Smooth muscle cell (in vitro differentiated cells): ENCODE measurements around the gene TPBG. TPM values are rescaled to one million over a fixed set of nuclear protein-coding genes. Genes with fewer than 3 reads are reported as not detected.

Source experiments
- DNase-seq: peaks from one replicate; lab custom pipeline; 2025; ENCODE audit not compliant: unreplicated experiment; lab: John Stamatoyannopoulos, UW
- H2AFZ ChIP-seq: fragments of 200-600 bp; sonication (generic); 2 replicates; pipeline ENCODE4 v1.6.0; 2016; ENCODE audit warnings: antibody characterized with exemption, low read depth, mild to moderate bottlenecking
- H3F3A ChIP-seq: fragments of 200-600 bp; sonication (generic); 2 replicates; pipeline ENCODE4 v1.6.0; 2017; ENCODE audit warnings: antibody characterized with exemption, low read depth
- H3K27ac ChIP-seq: fragments of 200-600 bp; sonication (generic); 2 replicates; pipeline ENCODE4 v1.5.1; 2016; ENCODE audit warnings: low read depth, mild to moderate bottlenecking
- H3K27me3 ChIP-seq: fragments of 200-600 bp; sonication (generic); 2 replicates; pipeline ENCODE4 v1.6.1; 2016; ENCODE audit warnings: low read depth, mild to moderate bottlenecking
- H3K36me3 ChIP-seq: fragments of 200-600 bp; sonication (generic); 2 replicates; pipeline ENCODE4 v1.5.1; 2016; ENCODE audit warnings: low read depth
- H3K4me1 ChIP-seq: fragments of 200-600 bp; sonication (generic); 2 replicates; pipeline ENCODE4 v1.5.1; 2016; ENCODE audit warnings: low read depth
- H3K4me2 ChIP-seq: fragments of 200-600 bp; sonication (generic); 2 replicates; pipeline ENCODE4 v1.6.0; 2016; ENCODE audit warnings: mild to moderate bottlenecking
- H3K4me3 ChIP-seq: fragments of 200-600 bp; sonication (generic); 2 replicates; pipeline ENCODE4 v1.5.1; 2016; ENCODE audit warnings: mild to moderate bottlenecking
- H3K79me2 ChIP-seq: fragments of 200-600 bp; sonication (generic); 2 replicates; pipeline ENCODE4 v1.6.0; 2016; ENCODE audit warnings: low read depth, mild to moderate bottlenecking
- H3K9ac ChIP-seq: fragments of 200-600 bp; sonication (generic); 2 replicates; pipeline ENCODE4 v1.6.0; 2016; ENCODE audit warnings: low read depth
- H3K9me3 ChIP-seq: fragments of 200-600 bp; sonication (generic); replicated peaks from 2 replicates; pipeline ENCODE4 v1.5.1; 2016; ENCODE audit warnings: low read depth
- H4K20me1 ChIP-seq: fragments of 200-600 bp; sonication (generic); 2 replicates; pipeline ENCODE4 v1.6.0; 2016; ENCODE audit warnings: low read depth
- WGBS: methylation state at CpG from one replicate; pipeline ENCODE4 v1.1.7; 2016; ENCODE audit warnings: low lambda C conversion rate; 5-methylcytosine and 5-hydroxymethylcytosine counted together
- polyA plus RNA-seq: library from polyadenylated mRNA; unstranded; fragments of >200 nt; fragmentation: Nextera tagmentation; extraction: Ambion mirVana; gene quantifications from 2 replicates; pipeline ENCODE4 v1.2.1, GENCODE V29; 2016
- total RNA-seq: library from RNA; depleted of rRNA; stranded (reverse); fragments of >200 nt; gene quantifications from 2 replicates; pipeline ENCODE4 v1.2.3, GENCODE V29; 2014
- TF ChIP-seq, protein P1 (sequence below): fragments of 200-600 bp; sonication (generic); IDR thresholded peaks from 2 replicates; pipeline ENCODE4 v1.5.1; 2017; ENCODE audit warnings: borderline replicate concordance, mild to moderate bottlenecking, antibody characterized with exemption; ENCODE audit not compliant: insufficient read depth, poor library complexity, severe bottlenecking

Gene TPBG
- total and polyA plus RNA-seq, 2 experiments from 2014 or later: 26.1 to 52.6 TPM

DNA sequence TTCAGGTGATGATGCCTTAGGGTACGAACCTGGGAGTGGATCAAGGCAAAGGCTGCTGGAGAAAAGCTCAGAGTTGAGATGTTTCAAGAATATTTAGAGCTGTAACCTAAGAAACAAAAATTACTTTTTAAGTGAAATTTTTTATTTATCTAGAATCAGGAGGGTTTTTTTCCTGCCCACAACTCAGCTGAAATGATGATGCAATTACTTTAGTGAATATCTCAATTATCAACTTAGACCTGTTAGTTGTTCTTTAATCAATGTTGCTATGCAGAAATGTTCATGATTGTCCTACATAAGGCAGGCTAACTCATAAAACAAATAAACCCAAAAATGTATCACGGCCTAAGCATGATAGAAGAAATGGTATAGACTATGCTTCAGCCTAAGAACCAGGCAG is 50.3 kb downstream of the TPBG start:
- TF ChIP-seq, protein P1, sequence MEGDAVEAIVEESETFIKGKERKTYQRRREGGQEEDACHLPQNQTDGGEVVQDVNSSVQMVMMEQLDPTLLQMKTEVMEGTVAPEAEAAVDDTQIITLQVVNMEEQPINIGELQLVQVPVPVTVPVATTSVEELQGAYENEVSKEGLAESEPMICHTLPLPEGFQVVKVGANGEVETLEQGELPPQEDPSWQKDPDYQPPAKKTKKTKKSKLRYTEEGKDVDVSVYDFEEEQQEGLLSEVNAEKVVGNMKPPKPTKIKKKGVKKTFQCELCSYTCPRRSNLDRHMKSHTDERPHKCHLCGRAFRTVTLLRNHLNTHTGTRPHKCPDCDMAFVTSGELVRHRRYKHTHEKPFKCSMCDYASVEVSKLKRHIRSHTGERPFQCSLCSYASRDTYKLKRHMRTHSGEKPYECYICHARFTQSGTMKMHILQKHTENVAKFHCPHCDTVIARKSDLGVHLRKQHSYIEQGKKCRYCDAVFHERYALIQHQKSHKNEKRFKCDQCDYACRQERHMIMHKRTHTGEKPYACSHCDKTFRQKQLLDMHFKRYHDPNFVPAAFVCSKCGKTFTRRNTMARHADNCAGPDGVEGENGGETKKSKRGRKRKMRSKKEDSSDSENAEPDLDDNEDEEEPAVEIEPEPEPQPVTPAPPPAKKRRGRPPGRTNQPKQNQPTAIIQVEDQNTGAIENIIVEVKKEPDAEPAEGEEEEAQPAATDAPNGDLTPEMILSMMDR: no peak
- no peaks in the 10 kb centered on the region for H3K27me3 ChIP-seq
- no peak overlapping the region for H3K4me2 ChIP-seq
- no peak overlapping the region for H3K4me3 ChIP-seq
- no peaks in the 10 kb centered on the region for H4K20me1 ChIP-seq
- no peak overlapping the region for H3K27ac ChIP-seq
- no peaks in the 10 kb centered on the region for H3K4me1 ChIP-seq
- DNase-seq: no peak
- 97% methylated on average over 2 of the region's 2 CpGs for WGBS
- no peaks in the 10 kb centered on the region for H3F3A ChIP-seq
- no peaks in the 10 kb centered on the region for H3K79me2 ChIP-seq
- H3K9me3 ChIP-seq: no peaks in the 10 kb centered on the region
- H2AFZ ChIP-seq: no peak overlapping the region
- H3K9ac ChIP-seq: no peak overlapping the region
- H3K36me3 ChIP-seq: no peaks in the 10 kb centered on the region

DNA sequence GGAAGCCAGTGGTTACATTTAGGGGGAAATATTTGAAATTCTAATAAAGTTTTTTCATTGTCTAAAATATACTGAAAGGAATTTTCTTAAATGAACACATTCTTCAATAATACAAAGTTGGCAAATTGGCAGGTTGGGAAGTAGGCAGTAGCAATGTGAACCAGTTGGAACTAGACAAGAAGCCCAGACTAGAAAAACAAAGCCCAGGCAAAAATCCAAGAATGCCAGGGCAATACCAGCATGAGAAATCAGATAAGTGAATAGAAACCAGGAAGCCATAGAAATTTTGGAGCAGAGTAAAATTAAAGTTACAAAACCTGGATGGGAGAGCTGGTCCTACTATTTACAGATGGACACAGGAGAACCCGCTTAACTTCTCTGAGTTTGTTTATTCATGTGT is 52.2 kb downstream of the TPBG start:
- TF ChIP-seq, protein P1: no peak
- WGBS: 100% methylated on average over 1 of the region's 1 CpG
- no peak overlapping the region for H3K4me2 ChIP-seq
- H3K9ac ChIP-seq: no peak overlapping the region
- no peaks in the 10 kb centered on the region for H3F3A ChIP-seq
- no peaks in the 10 kb centered on the region for H3K9me3 ChIP-seq
- H3K36me3 ChIP-seq: no peaks in the 10 kb centered on the region
- DNase-seq: no peak
- H2AFZ ChIP-seq: no peak overlapping the region
- H3K4me1 ChIP-seq: no peaks in the 10 kb centered on the region
- no peaks in the 10 kb centered on the region for H4K20me1 ChIP-seq
- H3K4me3 ChIP-seq: no peak overlapping the region
- H3K27ac ChIP-seq: no peak overlapping the region
- no peaks in the 10 kb centered on the region for H3K27me3 ChIP-seq
- H3K79me2 ChIP-seq: no peaks in the 10 kb centered on the region

DNA sequence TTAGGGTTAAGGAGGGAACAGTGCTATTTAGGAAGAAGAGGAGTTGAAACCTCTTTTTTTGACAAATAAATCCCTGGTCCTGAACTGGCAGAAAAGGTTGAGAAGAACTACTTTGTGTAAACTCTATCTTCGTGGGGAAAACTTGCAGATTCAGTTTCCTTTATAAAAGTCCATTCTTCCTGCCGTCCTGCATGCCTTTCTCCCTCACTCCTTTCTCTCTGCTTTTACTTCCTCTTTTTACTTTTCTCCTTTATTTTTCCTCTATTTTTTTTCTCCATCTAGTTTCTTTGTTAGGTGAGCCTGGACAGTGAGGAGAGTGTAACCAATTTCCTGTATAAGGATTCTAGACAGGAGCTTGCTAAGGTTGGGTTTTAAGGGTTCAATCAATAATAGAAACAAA is 52.7 kb downstream of the TPBG start:
- Histone ChIP-seq H3K4me1 (no peaks in the 10 kb centered on the region), H3K36me3 (no peaks in the 10 kb centered on the region), H4K20me1 (no peaks in the 10 kb centered on the region), H3K4me2 (no peak overlapping the region), H3K27ac (no peak overlapping the region), H3K27me3 (no peaks in the 10 kb centered on the region), H2AFZ (no peak overlapping the region), H3F3A (no peaks in the 10 kb centered on the region), H3K4me3 (no peak overlapping the region), H3K79me2 (no peaks in the 10 kb centered on the region), H3K9me3 (no peaks in the 10 kb centered on the region), H3K9ac (no peak overlapping the region)
- no peak for DNase-seq
- 93% methylated on average over 2 of the region's 2 CpGs for WGBS
- TF ChIP-seq, protein P1: no peak

Other genes starting within 250 kb of the TPBG start
- 50.7 and 69.7 TPM in 2 replicates for gene IBTK, start 116.1 kb upstream of the TPBG start, total RNA-seq
- gene IBTK, start 116.1 kb upstream of the TPBG start, polyA plus RNA-seq: 15.3 and 21.6 TPM in 2 replicates